NK-92 (cell line): Measurements from ENCODE around the gene RTN4RL2.

Experiments
- DNase-seq: peaks from one replicate; lab custom pipeline; 2025; ENCODE audit not compliant: unreplicated experiment; lab: John Stamatoyannopoulos, UW

RTN4RL2 gene

GRCh38 chr11:57523419-57523818, 63.1 kb downstream of the RTN4RL2 start:
- no peak for DNase-seq
